ENCODE data around the gene CDC42EP1.

Gene CDC42EP1, protein sequence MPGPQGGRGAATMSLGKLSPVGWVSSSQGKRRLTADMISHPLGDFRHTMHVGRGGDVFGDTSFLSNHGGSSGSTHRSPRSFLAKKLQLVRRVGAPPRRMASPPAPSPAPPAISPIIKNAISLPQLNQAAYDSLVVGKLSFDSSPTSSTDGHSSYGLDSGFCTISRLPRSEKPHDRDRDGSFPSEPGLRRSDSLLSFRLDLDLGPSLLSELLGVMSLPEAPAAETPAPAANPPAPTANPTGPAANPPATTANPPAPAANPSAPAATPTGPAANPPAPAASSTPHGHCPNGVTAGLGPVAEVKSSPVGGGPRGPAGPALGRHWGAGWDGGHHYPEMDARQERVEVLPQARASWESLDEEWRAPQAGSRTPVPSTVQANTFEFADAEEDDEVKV

DNA sequence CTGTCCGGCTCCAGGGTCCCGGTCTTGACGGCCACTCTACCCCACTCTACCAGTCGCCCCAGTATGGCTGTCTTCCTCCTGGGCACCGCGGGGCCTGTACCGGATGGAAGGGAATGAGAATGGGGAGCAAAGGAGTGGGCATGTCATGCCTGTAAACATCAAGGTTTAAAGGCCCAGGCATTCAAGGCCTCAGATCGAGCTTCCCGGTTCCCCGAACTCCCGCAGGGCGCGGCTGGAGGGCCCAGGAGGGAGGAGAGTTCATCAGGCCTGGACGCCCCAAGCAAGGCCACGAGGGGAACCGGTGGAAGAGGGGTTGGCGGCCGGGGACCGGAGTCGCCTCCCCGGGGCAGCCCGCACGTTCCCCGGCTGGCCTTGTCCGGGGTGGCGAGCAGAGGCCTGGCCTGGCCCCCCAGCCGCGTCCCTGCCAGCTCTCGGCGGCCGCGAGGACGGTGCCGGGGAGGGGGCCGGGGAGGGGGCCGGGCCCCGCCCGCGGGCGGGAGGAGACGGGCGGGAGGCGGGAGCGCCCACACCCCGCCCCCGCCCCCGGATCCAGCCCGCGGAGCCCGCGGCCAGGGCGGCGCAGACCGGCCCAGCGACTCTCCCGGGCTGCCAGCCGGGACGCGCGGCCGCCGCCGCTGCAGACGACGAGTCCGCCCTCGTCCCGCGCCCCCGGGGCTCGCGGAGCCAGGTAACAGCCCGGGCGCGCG is at the start of gene CDC42EP1:
Gene CDC42EP1 (plus strand): TSS at position 580 of the 707 bp plus-strand sequence. CDS start 5,870 bp downstream, outside the sequence.
- Mint-ChIP-seq H3K36me3 (no peaks in the 10 kb centered on the region), H3K27ac (no peak within 1 kb of the TSS), H3K4me1 (peaks cover 18% of the 10 kb centered on the region), H3K9me3 (no peaks in the 10 kb centered on the region), H3K4me3 (no peak within 1 kb of the TSS), H3K27me3 (peaks cover 97% of the 10 kb centered on the region)
- CTCF ChIA-PET: interaction anchor here (16.9 kb wide), 1 partner anchor 15 kb away, joined by 411 read pairs; no protein-coding TSS in a partner anchor
- no peak for DNase-seq

DNA sequence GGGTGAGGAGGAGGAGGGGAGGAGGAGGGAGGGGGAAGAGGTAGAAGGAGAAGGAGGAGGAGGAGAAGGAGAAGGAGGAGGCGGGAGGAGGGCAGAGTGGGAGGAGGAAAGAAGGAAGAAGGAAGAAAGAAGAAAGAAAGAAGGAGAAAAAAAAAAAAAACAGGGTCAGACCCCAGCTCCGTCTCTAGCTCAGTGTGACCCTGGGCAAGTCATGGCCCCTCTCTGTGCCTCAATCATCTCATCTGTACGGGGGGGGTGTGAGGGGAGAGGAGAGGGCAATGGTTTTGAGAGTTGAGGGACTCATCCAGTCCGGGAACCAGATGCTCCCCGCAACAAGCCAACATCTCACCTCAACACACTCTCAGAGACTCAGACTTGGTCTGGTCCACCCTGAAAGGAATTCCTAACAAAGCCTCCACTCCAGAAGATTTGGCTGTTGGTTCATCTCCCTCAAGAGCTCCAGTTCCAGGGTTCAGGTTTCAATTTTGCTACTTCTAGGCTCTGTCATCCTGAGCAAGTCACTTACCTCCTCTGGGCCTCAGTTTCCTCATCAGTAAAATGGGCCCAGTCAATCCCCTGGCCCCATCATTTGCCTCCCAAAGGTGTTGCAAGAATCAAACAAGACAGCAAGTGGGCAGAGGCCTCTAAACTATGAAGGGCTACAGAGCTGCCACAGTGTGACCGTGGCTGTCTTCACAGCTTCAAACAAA is 48.7 kb upstream of the CDC42EP1 start:
- no peak for DNase-seq
- CTCF ChIA-PET: interaction anchor here (1.4 kb wide), 1 partner anchor 13 kb away, joined by 3 read pairs; no protein-coding TSS in a partner anchor
- H3K27me3 Mint-ChIP-seq: peaks cover 66% of the 10 kb centered on the region

DNA sequence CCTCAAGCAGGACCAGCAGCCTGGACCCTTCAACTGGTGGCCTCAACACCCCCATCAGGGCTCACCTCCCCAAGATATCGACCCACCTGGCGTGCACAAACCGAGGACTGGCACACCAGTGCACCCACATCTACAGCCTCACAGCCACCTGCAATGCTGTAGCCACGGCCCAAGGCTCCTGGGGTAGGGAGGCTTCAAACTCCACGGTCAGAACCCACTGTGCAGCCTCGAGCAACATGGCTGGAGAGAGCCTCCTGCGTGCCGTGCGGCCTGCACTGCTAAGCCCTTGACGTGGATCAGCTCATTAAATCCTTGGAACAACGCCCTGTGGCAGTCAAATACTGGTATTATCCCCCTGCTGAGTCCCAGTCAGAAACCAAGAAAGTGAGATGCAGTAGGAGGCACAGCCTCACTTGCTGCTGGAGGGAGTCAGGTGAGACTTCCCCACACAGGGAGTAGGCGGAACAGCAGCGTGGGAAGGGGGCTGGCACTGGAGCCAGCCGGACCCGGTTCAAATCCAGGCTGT is 45.7 kb upstream of the CDC42EP1 start:
- H3K4me1 Mint-ChIP-seq: peaks cover 6% of the 10 kb centered on the region
- no peaks in the 10 kb centered on the region for H3K9me3 Mint-ChIP-seq
- DNase-seq: no peak
- CTCF ChIA-PET: no interaction called here
- no peak overlapping the region for H3K27ac Mint-ChIP-seq
- no peak overlapping the region for H3K4me3 Mint-ChIP-seq
- H3K27me3 Mint-ChIP-seq: peaks cover 79% of the 10 kb centered on the region
- H3K36me3 Mint-ChIP-seq: no peaks in the 10 kb centered on the region

More for the DNA sequence above, 48.7 kb upstream of the CDC42EP1 start:
- Mint-ChIP-seq H3K9me3 (no peaks in the 10 kb centered on the region), H3K4me3 (no peak overlapping the region), H3K27ac (no peak overlapping the region), H3K4me1 (no peaks in the 10 kb centered on the region), H3K36me3 (no peaks in the 10 kb centered on the region)

DNA sequence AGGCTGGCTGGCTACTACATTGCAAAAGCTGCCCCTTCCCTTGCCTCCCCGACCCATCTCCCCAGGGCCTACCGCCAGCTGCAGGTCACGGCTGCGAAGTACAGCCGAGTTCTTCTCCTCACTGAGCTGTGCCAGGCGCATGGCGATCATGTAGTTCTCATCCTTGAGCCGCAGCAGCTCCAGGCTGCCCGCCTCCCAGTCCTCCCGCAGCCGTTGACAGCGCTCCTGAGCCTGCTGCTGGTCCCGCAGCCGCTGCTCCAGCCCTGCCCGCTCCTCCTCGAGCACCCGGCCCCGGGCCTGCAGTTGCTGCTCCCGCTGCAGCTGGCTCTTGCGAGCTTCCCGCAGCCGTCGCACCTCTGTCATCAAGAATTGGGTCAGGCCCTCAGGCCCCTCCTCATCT is 44.4 kb upstream of the CDC42EP1 start:
- DNase-seq: no peak
- no peaks in the 10 kb centered on the region for H3K9me3 Mint-ChIP-seq
- peaks cover 83% of the 10 kb centered on the region for H3K27me3 Mint-ChIP-seq
- H3K27ac Mint-ChIP-seq: no peak overlapping the region
- H3K4me3 Mint-ChIP-seq: no peak overlapping the region
- H3K36me3 Mint-ChIP-seq: no peaks in the 10 kb centered on the region
- H3K4me1 Mint-ChIP-seq: peaks cover 6% of the 10 kb centered on the region
- CTCF ChIA-PET: no interaction called here

DNA sequence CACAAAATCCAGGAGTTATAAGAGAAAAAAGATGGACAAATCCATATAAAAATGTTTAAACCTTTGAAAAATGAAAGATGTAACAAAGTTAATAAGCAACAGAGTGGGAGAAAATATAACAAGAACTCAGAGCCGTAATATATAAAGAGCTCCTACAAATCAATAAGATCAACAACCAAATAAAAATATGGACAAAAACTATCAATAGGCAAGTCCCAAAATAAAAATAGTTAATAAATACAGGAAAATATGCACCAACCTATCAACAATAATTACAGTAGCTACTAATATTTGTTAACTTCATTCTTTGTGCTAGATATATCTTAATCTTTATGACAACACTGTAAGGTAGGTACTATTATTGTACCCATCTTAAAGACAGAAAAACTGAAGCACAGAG is 43.8 kb upstream of the CDC42EP1 start:
- no peaks in the 10 kb centered on the region for H3K9me3 Mint-ChIP-seq
- no peak for DNase-seq
- CTCF ChIA-PET: no interaction called here
- H3K4me1 Mint-ChIP-seq: peaks cover 6% of the 10 kb centered on the region
- H3K36me3 Mint-ChIP-seq: no peaks in the 10 kb centered on the region
- H3K4me3 Mint-ChIP-seq: no peak overlapping the region
- H3K27ac Mint-ChIP-seq: no peak overlapping the region
- peaks cover 83% of the 10 kb centered on the region for H3K27me3 Mint-ChIP-seq

DNA sequence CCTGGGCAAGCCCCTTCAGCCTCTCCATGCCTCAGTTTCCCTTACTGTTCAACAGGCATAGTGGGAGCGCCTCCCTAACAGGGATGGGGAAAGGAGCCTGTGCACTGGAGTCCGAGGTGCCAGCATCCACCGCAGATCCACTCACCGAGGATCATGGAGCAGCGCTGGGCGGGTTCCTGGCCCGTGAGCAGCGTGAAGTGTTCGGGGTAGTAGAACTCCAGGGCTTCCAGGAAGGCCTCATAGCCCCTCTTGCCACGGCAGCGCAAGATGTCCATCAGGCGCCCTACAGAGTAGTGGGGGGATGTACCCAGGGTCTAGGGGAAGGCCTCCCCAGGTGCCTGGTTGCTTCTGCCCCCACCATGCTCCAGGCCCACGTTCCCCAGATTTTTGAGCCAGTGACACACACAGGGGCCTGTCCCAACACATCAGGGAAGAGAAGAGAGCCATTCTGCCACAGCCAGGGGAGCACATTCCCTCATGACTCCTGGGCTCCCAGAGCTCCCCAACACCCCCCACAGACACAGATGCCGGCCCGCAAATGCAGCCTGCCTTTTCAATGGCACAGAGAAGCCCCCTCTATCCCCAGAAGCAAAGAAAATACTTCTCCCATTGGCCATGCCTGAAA is 42.3 kb upstream of the CDC42EP1 start:
- Mint-ChIP-seq H3K36me3 (no peaks in the 10 kb centered on the region), H3K9me3 (no peaks in the 10 kb centered on the region), H3K27me3 (peaks cover 86% of the 10 kb centered on the region), H3K27ac (no peak overlapping the region), H3K4me3 (peak overlapping the region; percentile 45), H3K4me1 (peaks cover 6% of the 10 kb centered on the region)
- CTCF ChIA-PET: interaction anchor here (0.6 kb wide), 1 partner anchor 9 kb away, joined by 4 read pairs; no protein-coding TSS in a partner anchor
- DNase-seq: no peak

DNA sequence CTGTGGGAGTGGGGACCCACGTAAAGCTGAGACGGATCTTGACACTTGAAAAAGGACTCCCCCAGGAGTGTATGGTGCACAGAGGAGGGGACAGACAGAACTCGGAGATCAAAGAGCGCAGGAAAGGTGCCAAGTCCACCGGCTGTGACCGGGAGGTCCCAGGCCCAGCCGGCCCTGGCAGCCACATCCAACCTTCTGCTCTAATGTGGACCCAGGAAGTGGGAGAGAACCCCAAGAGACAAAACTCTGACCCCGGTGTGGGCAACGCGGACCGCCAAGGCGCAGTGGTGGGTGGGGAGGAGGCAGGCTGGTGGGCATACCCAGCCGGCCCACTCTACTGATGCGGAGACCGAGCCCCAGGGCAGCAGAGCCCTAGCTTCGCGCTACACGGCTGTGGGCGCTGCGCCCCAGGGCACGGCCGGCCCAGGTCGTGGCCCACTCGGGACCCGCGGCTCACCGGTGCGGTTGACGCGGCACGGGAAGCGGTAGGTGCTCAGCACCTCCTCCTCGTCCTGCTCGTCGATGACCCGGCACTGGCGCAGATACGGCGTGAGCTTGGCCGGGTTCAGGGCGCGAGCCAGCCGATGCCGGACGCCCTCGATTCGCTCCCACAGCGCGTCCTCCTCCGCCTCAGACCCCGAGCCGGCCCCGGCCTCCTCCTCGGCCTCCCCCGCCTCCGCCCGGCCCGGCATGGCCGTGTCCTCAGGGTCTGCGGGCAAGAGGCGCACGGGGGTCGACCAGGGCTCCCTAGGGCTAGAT is 41.6 kb upstream of the CDC42EP1 start:
- Mint-ChIP-seq H3K4me3 (peak overlapping the region; percentile 45), H3K4me1 (peaks cover 6% of the 10 kb centered on the region), H3K27ac (no peak overlapping the region), H3K36me3 (no peaks in the 10 kb centered on the region), H3K9me3 (no peaks in the 10 kb centered on the region), H3K27me3 (peaks cover 86% of the 10 kb centered on the region)
- CTCF ChIA-PET: interaction anchor here (0.6 kb wide), 1 partner anchor 9 kb away, joined by 4 read pairs; no protein-coding TSS in a partner anchor
- no peak for DNase-seq

DNA sequence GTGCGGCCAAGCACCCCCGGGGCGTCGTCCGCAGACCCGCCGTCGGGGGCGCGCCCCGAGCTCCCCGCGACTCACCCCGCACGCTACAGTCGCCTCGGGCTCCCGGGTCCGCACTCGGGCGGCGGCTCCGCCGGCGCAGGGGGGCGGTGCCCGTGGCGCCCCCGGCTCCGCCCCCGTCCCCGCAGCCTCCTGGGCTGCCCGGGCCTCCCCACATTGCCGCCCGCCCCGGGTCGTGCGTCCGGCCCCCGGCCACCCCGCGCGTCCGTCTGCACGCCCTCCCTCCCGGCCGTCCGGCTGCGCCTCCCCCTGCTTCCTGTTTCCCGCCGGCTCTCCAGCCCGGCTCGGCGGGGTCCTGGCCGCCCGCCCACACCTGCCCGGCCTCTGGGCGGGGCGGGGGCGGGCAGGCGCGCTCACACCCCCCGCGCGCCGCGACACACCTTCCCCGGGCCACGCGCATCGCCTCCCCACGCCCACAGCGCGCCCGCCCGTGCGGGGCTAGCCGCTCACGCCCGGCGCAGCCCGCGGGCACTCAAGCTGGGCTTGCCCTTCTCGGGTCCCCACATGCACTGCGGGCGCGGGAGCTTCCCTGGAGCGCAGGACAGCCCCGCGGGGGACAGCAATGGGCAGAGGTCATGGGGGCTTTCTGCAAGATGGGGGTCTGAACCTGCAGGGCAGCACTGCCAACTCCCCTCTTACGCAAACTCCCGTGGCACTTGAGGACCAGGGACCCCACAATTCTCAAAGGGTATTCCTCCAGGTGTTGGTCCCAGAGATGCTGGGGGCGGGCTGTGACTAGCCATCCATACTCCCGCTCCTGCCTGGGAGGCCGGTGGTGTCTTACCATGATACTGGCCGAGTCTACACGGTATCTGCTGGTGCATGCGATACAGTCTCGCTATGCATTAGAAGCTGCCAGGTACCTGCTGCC is 40.7 kb upstream of the CDC42EP1 start, which contains the start of gene CARD10:
Gene CARD10 (minus strand): TSS at position 148 of the 928 bp plus-strand sequence. CDS start 215 bp downstream, outside the sequence.
- peak; percentile 42 for DNase-seq
- peaks cover 89% of the 10 kb centered on the region for H3K27me3 Mint-ChIP-seq

DNA sequence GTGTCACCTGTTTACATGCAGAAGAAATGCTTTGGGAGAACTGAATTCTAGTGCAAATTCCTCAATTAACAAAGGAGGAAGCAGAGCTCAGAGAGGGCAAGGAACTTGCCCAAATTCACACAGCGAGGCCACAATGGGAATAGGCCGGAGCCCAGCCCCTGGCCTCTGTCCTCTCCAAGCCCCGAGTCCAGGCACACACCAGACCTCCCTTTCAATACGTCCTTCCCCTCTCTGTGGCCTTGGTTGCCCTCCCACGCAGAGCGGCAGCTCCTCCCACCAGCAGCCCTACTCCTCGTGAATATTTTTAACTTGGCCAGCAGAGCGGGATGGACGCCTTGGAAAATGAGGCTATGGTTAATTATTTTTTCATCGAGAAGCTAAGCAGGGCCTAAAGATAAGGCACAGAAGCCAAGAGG is 39.5 kb upstream of the CDC42EP1 start:
- H3K27ac Mint-ChIP-seq: no peak overlapping the region
- H3K36me3 Mint-ChIP-seq: no peaks in the 10 kb centered on the region
- H3K4me3 Mint-ChIP-seq: no peak overlapping the region
- DNase-seq: no peak
- H3K4me1 Mint-ChIP-seq: peaks cover 6% of the 10 kb centered on the region
- CTCF ChIA-PET: no interaction called here
- H3K9me3 Mint-ChIP-seq: no peaks in the 10 kb centered on the region
- H3K27me3 Mint-ChIP-seq: peaks cover 86% of the 10 kb centered on the region

More for the DNA sequence above, 40.7 kb upstream of the CDC42EP1 start, which contains the start of gene CARD10:
- no peak within 1 kb of the TSS for H3K27ac Mint-ChIP-seq
- H3K4me3 Mint-ChIP-seq: peak within 1 kb of the TSS; percentile 51
- no peaks in the 10 kb centered on the region for H3K9me3 Mint-ChIP-seq
- CTCF ChIA-PET: no interaction called here
- peaks cover 6% of the 10 kb centered on the region for H3K4me1 Mint-ChIP-seq
- no peaks in the 10 kb centered on the region for H3K36me3 Mint-ChIP-seq

DNA sequence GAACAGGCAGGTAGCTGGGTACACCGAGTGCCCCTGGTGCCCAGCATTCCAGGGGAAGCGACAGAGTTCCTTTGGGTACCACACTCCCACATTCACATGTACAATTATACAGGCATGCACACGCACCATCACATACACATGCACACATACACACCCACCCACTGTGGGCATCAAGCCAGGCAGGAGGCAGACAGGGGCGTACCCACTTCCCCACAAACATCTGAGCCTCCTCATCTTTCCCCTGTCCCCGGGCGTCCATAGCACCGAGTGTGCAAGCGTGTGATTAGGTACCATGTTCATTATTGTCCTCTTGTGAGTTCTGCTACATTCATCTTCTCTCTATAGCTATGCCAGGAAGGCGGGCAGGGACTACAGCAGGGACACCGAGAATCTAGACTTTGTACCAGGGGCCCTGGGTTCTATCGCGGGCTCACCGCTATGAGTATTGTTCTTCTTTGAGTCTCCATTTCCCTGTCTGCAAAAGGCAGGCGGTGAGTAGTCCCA is 39.0 kb upstream of the CDC42EP1 start:
- DNase-seq: no peak
- H3K4me3 Mint-ChIP-seq: no peak overlapping the region
- peaks cover 6% of the 10 kb centered on the region for H3K4me1 Mint-ChIP-seq
- H3K27ac Mint-ChIP-seq: no peak overlapping the region
- H3K36me3 Mint-ChIP-seq: no peaks in the 10 kb centered on the region
- no peaks in the 10 kb centered on the region for H3K9me3 Mint-ChIP-seq
- peaks cover 87% of the 10 kb centered on the region for H3K27me3 Mint-ChIP-seq
- CTCF ChIA-PET: no interaction called here

DNA sequence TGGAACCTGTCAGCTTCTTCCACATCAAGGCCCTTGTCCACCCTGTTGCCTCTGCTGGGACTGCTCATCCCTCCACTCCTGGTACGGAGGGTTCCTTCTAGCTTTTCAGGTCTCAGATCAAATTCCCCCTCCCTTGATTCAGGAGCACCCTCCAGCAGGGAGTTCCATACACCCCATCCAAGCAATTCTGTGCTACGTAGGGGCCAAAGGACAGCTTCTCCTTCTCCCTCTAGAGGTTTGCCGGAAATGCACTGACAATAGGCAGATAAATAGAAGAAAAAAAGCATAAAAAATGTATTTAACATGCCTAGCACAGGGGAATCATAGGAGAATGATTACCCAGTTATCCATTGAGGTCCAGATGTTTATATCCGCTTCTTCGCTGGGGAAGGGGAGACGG is 37.8 kb upstream of the CDC42EP1 start:
- Mint-ChIP-seq H3K9me3 (no peaks in the 10 kb centered on the region), H3K4me1 (peaks cover 6% of the 10 kb centered on the region), H3K36me3 (no peaks in the 10 kb centered on the region), H3K4me3 (no peak overlapping the region), H3K27ac (no peak overlapping the region), H3K27me3 (peaks cover 88% of the 10 kb centered on the region)
- DNase-seq: no peak
- CTCF ChIA-PET: no interaction called here

DNA sequence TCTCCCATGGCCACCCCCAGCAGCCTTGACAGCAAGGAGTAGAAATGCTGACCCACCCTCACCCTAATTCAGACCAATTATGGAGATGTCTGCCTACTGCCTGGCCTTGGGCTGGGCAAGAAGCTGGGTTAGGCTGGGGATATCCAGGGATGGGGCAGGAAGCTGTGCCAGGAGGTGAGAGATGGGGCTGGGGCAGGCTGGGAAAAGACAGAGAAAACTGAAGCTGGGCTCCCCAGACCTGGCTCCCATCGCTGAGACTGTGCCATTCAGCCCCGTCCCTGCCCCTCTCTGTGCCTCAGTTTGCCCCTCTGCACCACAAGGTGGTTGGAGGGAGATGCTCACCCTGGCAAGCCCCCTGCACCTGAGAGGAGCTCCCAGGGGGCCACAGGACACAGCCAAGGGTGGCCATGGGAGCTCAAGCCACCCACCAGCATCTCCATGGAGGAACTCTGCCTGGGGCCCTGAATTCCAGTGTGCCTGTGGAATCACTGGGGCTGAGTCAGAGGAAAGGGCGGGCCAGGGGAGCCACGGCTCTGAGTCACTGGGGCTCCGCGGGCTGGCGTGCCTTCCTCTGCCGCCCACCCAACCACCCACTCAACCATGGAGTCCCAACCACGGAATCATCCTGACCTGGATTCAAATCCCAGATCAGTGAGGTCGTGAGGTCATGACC is 35.1 kb upstream of the CDC42EP1 start:
- CTCF ChIA-PET: no interaction called here
- peaks cover 2% of the 10 kb centered on the region for H3K4me1 Mint-ChIP-seq
- no peak for DNase-seq
- peaks cover 71% of the 10 kb centered on the region for H3K27me3 Mint-ChIP-seq
- H3K9me3 Mint-ChIP-seq: no peaks in the 10 kb centered on the region
- no peak overlapping the region for H3K4me3 Mint-ChIP-seq
- H3K27ac Mint-ChIP-seq: no peak overlapping the region
- no peaks in the 10 kb centered on the region for H3K36me3 Mint-ChIP-seq
